ENCODE measurements around the gene TIMP4.
A peak's percentile ranks its signal among the peaks of the same experiment; 100 is the strongest.

GRCh38 chr3:12175844-12176453 is 17.2 kb upstream of the TIMP4 start:
- TF ChIP-seq POLR2A (IDR thresholded peaks at IDR 0.05; ENCODE audit: low read depth, low read length), result no peak
- peak; percentile 77 for TF ChIP-seq CTCF (conservative IDR thresholded peaks at IDR 0.05; ENCODE audit: low read depth, low read length)
- TF ChIP-seq RCOR1 (IDR thresholded peaks at IDR 0.05; ENCODE audit: insufficient replicate concordance, low read length), result no peak
- TF ChIP-seq SMC3 (IDR thresholded peaks at IDR 0.05; ENCODE audit: low read depth, low read length), result peak; percentile 81
- TF ChIP-seq CEBPB (IDR thresholded peaks at IDR 0.05; ENCODE audit: low read depth, low read length), result no peak
- TF ChIP-seq CHD1 (IDR thresholded peaks at IDR 0.05; ENCODE audit: low read depth, low read length), result no peak
- TF ChIP-seq RFX5 (IDR thresholded peaks at IDR 0.05; ENCODE audit: low read depth, low read length), result no peak
- TF ChIP-seq RAD21 (IDR thresholded peaks at IDR 0.05; ENCODE audit: low read length), result peak; percentile 88
- TF ChIP-seq MAFK (IDR thresholded peaks at IDR 0.05; ENCODE audit: low read depth, low read length), result no peak
- no peak for TF ChIP-seq MAZ (IDR thresholded peaks at IDR 0.05; ENCODE audit: borderline replicate concordance, low read depth, low read length)
- no peak for TF ChIP-seq USF2 (IDR thresholded peaks at IDR 0.05; ENCODE audit: low read depth, low read length)
